Caco-2 (cell line): ENCODE data around the gene RBM33. TPM values are rescaled to one million over a fixed set of nuclear protein-coding genes. Genes with fewer than 3 reads are reported as not detected.

Experiments used
- BruUV-seq: library from RNA; stranded (reverse); fragments of 400-500 nt; replicated peaks from 2 replicates; lab custom pipeline; 2021; lab: Mats Ljungman, UMichigan
- CTCF ChIA-PET: fragments of 300-600 bp; sonication (Branson Sonifier 250); formaldehyde crosslinking; loops from one replicate; lab custom pipeline; 2022; ENCODE audit warnings: antibody characterized with exemption; lab: Charles Lee
- POLR2A ChIA-PET: fragments of 300-600 bp; sonication (Branson Sonifier 250); formaldehyde crosslinking; loops from one replicate; lab custom pipeline; 2022; ENCODE audit warnings: antibody characterized with exemption; lab: Charles Lee
- DNase-seq, 2 experiments: peaks; one replicate each; pipeline versions ENCODE4 v3.0.0 to v3.0.0-alpha.2; 2020 to 2022
- H3K27me3 ChIP-seq: replicated peaks from 2 replicates; pipeline ENCODE4 v1.6.0; 2011; ENCODE audit warnings: low read length; ENCODE audit not compliant: control insufficient read depth, insufficient read depth
- H3K36me3 ChIP-seq: 2 replicates; pipeline ENCODE4 v1.5.1; 2011; ENCODE audit warnings: low read length; ENCODE audit not compliant: control insufficient read depth, insufficient read depth
- H3K4me1 ChIP-seq: fragments of 250-450 bp; sonication (Bioruptor Pico); 2 replicates; pipeline ENCODE4 v1.5.1; 2020; ENCODE audit warnings: mild to moderate bottlenecking
- H3K4me3 ChIP-seq: 2 replicates; pipeline ENCODE4 v1.5.1; 2011; ENCODE audit warnings: low read depth, mild to moderate bottlenecking, control low read depth, low read length
- H3K9me3 ChIP-seq: fragments of 250-450 bp; sonication (Bioruptor Pico); 2 replicates; pipeline ENCODE4 v1.5.1; 2020; ENCODE audit warnings: mild to moderate bottlenecking, moderate library complexity
- H3K27ac Mint-ChIP-seq: one replicate; pipeline ENCODE4 v1.8.0; 2022; ENCODE audit warnings: mixed read lengths; ENCODE audit not compliant: unreplicated experiment
- H3K27me3 Mint-ChIP-seq: one replicate; pipeline ENCODE4 v1.8.0; 2022; ENCODE audit warnings: mixed read lengths; ENCODE audit not compliant: insufficient read depth, unreplicated experiment
- H3K36me3 Mint-ChIP-seq: one replicate; pipeline ENCODE4 v1.8.0; 2022; ENCODE audit warnings: mild to moderate bottlenecking, mixed read lengths; ENCODE audit not compliant: insufficient read depth, unreplicated experiment
- H3K4me1 Mint-ChIP-seq: one replicate; pipeline ENCODE4 v1.8.0; 2022; ENCODE audit warnings: low read depth, mixed read lengths; ENCODE audit not compliant: unreplicated experiment
- H3K4me3 Mint-ChIP-seq: one replicate; pipeline ENCODE4 v1.8.0; 2022; ENCODE audit warnings: mild to moderate bottlenecking, moderate library complexity, mixed read lengths; ENCODE audit not compliant: unreplicated experiment
- H3K9me3 Mint-ChIP-seq: one replicate; pipeline ENCODE4 v1.8.0; 2022; ENCODE audit warnings: mixed read lengths; ENCODE audit not compliant: unreplicated experiment
- intact Hi-C: fragments of 100-400 bp; cut with micrococcal nuclease; formaldehyde crosslinking; loops from one replicate; pipeline ENCODE4 v1.10.0; 2022; ENCODE audit not compliant: unreplicated experiment
- total RNA-seq: library from RNA; stranded (reverse); gene quantifications from 2 replicates; pipeline ENCODE4 v1.2.3, GENCODE V29; 2022
- TF ChIP-seq, protein P1 (sequence below), 2 experiments: fragments of 200-600 bp in 1 of 2; IDR thresholded peaks; 1 replicate in 1 of 2; 2 replicates in 1 of 2; pipeline versions ENCODE4 v1.5.1 to v1.8.0; 2011 to 2022; ENCODE audit warnings: antibody characterized with exemption in 1 of 2, control low read depth in 1 of 2, inconsistent platforms in 1 of 2, low read depth in 1 of 2, low read length in 1 of 2, mild to moderate bottlenecking in 1 of 2, moderate library complexity in 1 of 2; ENCODE audit not compliant: insufficient read depth in 1 of 2, severe bottlenecking in 1 of 2, unreplicated experiment in 1 of 2

RBM33 gene
- total RNA-seq, 1 experiment from 2014 or later: 82.8 TPM

DNA sequence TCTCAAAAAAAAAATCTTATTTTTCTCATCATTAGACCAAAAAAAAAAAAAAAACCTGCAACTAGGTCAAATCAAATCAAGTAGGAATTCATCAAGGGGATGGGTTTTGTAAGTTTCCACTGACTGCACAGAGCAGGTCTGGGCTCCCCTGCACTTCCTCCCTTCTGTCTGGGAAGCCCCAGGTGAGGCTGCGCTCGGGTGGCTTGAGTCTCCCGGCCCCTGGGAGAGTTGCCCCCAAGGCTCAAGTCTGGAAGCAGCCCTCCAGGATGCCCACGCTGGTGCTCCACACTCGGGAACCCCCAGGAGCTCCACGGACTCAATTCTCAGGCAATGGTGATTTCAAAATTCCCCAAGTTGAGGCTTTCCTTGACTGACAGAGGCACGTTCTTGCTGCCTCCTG lies 41.7 kb upstream of the RBM33 start:
- no peak overlapping the region for H3K4me3 Mint-ChIP-seq
- TF ChIP-seq, protein P1, sequence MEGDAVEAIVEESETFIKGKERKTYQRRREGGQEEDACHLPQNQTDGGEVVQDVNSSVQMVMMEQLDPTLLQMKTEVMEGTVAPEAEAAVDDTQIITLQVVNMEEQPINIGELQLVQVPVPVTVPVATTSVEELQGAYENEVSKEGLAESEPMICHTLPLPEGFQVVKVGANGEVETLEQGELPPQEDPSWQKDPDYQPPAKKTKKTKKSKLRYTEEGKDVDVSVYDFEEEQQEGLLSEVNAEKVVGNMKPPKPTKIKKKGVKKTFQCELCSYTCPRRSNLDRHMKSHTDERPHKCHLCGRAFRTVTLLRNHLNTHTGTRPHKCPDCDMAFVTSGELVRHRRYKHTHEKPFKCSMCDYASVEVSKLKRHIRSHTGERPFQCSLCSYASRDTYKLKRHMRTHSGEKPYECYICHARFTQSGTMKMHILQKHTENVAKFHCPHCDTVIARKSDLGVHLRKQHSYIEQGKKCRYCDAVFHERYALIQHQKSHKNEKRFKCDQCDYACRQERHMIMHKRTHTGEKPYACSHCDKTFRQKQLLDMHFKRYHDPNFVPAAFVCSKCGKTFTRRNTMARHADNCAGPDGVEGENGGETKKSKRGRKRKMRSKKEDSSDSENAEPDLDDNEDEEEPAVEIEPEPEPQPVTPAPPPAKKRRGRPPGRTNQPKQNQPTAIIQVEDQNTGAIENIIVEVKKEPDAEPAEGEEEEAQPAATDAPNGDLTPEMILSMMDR (IDR thresholded peaks at IDR 0.05; ENCODE audit: insufficient read depth in 1 of 2, low read depth in 1 of 2, low read length in 1 of 2, severe bottlenecking in 1 of 2, unreplicated experiment in 1 of 2): no peak
- Histone ChIP-seq H3K27me3 (no peaks in the 10 kb centered on the region), H3K36me3 (no peaks in the 10 kb centered on the region), H3K4me3 (no peak overlapping the region), H3K9me3 (no peaks in the 10 kb centered on the region), H3K4me1 (peaks cover 3% of the 10 kb centered on the region; the same call in 1 of the 2 replicates)
- H3K9me3 Mint-ChIP-seq: no peaks in the 10 kb centered on the region
- ChIA-PET CTCF (no interaction called here), POLR2A (interaction anchor here (0.6 kb wide), 1 partner anchor 16 kb away, joined by 3 read pairs; no protein-coding TSS in a partner anchor)
- no peaks in the 10 kb centered on the region for H3K4me1 Mint-ChIP-seq
- peak overlapping the region; percentile 48 for H3K27ac Mint-ChIP-seq
- H3K36me3 Mint-ChIP-seq: no peaks in the 10 kb centered on the region
- intact Hi-C loops: no loop called here
- no peak for DNase-seq
- no peaks in the 10 kb centered on the region for H3K27me3 Mint-ChIP-seq
- BruUV-seq: no TSS peak

DNA sequence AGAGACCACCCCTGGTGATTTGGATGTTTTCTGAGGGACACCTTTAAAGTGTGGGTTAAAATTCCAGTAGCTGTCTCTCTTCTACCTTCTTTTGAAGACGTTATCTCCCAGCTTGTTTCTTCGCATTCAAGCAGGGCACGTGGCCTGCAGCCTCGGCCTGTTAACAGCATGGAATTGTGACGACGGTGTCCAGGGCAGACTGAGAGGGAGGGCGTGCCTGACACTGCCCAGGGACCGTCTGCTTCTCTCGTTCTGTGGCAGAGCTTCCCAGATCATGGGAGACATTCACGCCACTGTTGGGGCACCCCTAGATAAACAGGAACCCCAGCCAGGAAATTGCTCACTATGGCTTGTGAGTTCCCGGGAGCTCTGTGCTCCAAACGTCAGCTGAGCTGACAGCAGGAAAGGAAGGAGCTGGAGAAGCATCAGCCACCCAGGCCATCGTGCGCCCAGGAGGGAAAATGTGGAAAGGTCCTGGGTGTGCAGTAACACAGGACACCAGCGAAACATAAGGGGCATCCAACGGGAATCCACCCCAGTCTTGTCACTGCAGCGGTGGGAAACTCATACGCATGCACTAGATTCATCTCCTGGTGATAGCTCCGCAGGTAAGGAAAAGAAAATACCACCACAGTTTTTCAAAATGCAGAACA lies 41.1 kb upstream of the RBM33 start:
- H3K27me3 Mint-ChIP-seq: no peaks in the 10 kb centered on the region
- intact Hi-C loops: no loop called here
- ChIA-PET CTCF (no interaction called here), POLR2A (interaction anchor here (0.6 kb wide), 1 partner anchor 15 kb away, joined by 3 read pairs; no protein-coding TSS in a partner anchor)
- no peaks in the 10 kb centered on the region for H3K36me3 Mint-ChIP-seq
- no peak overlapping the region for H3K4me3 Mint-ChIP-seq
- H3K9me3 Mint-ChIP-seq: no peaks in the 10 kb centered on the region
- H3K9me3 ChIP-seq: no peaks in the 10 kb centered on the region
- no peak for DNase-seq
- no peaks in the 10 kb centered on the region for H3K4me1 Mint-ChIP-seq
- H3K4me1 ChIP-seq: no peaks in the 10 kb centered on the region
- H3K27ac Mint-ChIP-seq: peak overlapping the region; percentile 48
- H3K27me3 ChIP-seq: no peaks in the 10 kb centered on the region
- no peak overlapping the region for H3K4me3 ChIP-seq
- BruUV-seq: no TSS peak
- no peaks in the 10 kb centered on the region for H3K36me3 ChIP-seq
- TF ChIP-seq, protein P1 (IDR thresholded peaks at IDR 0.05; ENCODE audit: insufficient read depth in 1 of 2, low read depth in 1 of 2, low read length in 1 of 2, severe bottlenecking in 1 of 2, unreplicated experiment in 1 of 2): no peak

DNA sequence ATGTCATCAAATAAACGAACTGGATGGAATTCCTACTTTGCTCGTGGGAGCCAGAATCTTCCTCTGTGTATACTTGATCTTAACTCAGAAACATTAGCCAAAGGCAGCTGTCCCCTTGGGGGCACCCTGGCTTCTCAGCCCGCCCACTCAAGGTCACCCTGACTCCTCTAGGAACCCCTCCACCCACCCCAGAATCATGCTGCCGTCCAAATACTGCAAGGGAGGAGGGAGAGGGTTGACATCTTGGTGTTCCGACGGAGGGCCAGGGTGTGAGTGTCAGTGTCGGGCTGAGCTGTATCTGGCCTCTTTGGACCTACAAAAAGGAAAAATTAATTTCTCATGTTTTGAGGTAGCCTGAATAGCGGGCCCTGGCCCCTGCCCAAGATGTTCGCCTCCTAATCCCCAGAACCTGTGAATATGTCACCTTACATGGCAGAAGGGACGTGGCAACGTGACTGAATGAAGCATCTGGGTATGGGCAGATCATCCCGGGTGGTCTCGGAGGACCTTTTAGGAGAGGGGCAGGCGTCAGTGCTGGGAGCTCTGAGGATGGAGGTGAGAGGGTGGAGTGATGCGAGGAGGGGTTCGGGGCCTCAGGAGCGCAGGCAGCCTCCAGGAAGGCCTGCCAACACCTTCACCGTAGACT lies 40.5 kb upstream of the RBM33 start:
- Mint-ChIP-seq H3K27me3 (no peaks in the 10 kb centered on the region), H3K4me3 (no peak overlapping the region), H3K36me3 (no peaks in the 10 kb centered on the region), H3K9me3 (no peaks in the 10 kb centered on the region), H3K27ac (no peak overlapping the region), H3K4me1 (no peaks in the 10 kb centered on the region)
- Histone ChIP-seq H3K4me1 (no peaks in the 10 kb centered on the region), H3K4me3 (no peak overlapping the region), H3K36me3 (no peaks in the 10 kb centered on the region), H3K9me3 (no peaks in the 10 kb centered on the region), H3K27me3 (no peaks in the 10 kb centered on the region)
- intact Hi-C loops: no loop called here
- TF ChIP-seq, protein P1 (IDR thresholded peaks at IDR 0.05; ENCODE audit: insufficient read depth in 1 of 2, low read depth in 1 of 2, low read length in 1 of 2, severe bottlenecking in 1 of 2, unreplicated experiment in 1 of 2): no peak
- CTCF ChIA-PET: no interaction called here
- DNase-seq: no peak
- BruUV-seq: no TSS peak
- POLR2A ChIA-PET: no interaction called here
